NCI-H524 (cell line): ENCODE results near the gene CHRNA4.
A peak's percentile ranks its signal among the peaks of the same experiment; 100 is the strongest.

Source experiments
- DNase-seq, 2 experiments: peaks; one replicate each; lab custom pipeline; 2025; lab: John Stamatoyannopoulos, UW

Gene CHRNA4

GRCh38 chr20:63320041-63320511 lies 41.1 kb downstream of the CHRNA4 start:
- no peak for DNase-seq

GRCh38 chr20:63319164-63320040 lies 41.7 kb downstream of the CHRNA4 start:
- DNase-seq, result no peak

- DNase-seq, result no peak
Observed at GRCh38 chr20:63318391-63319163, 42.6 kb downstream of the CHRNA4 start.

- no peak for DNase-seq
Observed at GRCh38 chr20:63317601-63318291, 43.4 kb downstream of the CHRNA4 start.

GRCh38 chr20:63317061-63317460 lies 44.1 kb downstream of the CHRNA4 start:
- DNase-seq, result no peak

- no peak for DNase-seq
Observed at GRCh38 chr20:63316502-63316921, 44.6 kb downstream of the CHRNA4 start.

- peak in 1 of 2 experiments; percentile 40 for DNase-seq
Observed at GRCh38 chr20:63315731-63316491, 45.2 kb downstream of the CHRNA4 start.

- DNase-seq, result peak in 1 of 2 experiments; percentile 65
Observed at GRCh38 chr20:63315240-63315689, 45.9 kb downstream of the CHRNA4 start.

- no peak for DNase-seq
Observed at GRCh38 chr20:63314566-63315239, 46.4 kb downstream of the CHRNA4 start.

- no peak for DNase-seq
Observed at GRCh38 chr20:63314015-63314471, 47.1 kb downstream of the CHRNA4 start.

- DNase-seq, result no peak
Observed at GRCh38 chr20:63313349-63314014, 47.7 kb downstream of the CHRNA4 start.

- peak in 1 of 2 experiments; percentile 63 for DNase-seq
Observed at GRCh38 chr20:63312690-63313348, 48.3 kb downstream of the CHRNA4 start.

GRCh38 chr20:63312273-63312672 lies 48.9 kb downstream of the CHRNA4 start:
- DNase-seq, result peak in 1 of 2 experiments; percentile 19

GRCh38 chr20:63311833-63312243 lies 49.3 kb downstream of the CHRNA4 start:
- no peak for DNase-seq

- DNase-seq, result no peak
Observed at GRCh38 chr20:63311186-63311832, 49.8 kb downstream of the CHRNA4 start.

GRCh38 chr20:63310265-63310991 lies 50.7 kb downstream of the CHRNA4 start:
- DNase-seq, result no peak

- peak in 1 of 2 experiments; percentile 32 for DNase-seq
Observed at GRCh38 chr20:63309261-63310071, 51.7 kb downstream of the CHRNA4 start.
